Stimulated activated CD4-positive, alpha-beta T cell treated with anti-CD3 and anti-CD28 coated beads, TNF-alpha, amount 100 ng/mL, for 1 hour (primary cell): ENCODE data around the gene RAB29.

Source experiments
- DNase-seq, 3 donors: peaks; one replicate each; pipeline ENCODE4 v3.0.0-alpha.2; 2020; ENCODE audit warnings: low read depth in 3 of 3, low spot score in 1 of 3

RAB29 gene

GRCh38 chr1:205797168-205797567, 21.9 kb upstream of the RAB29 start:
- DNase-seq: no peak

- no peak for DNase-seq
Measured at GRCh38 chr1:205794011-205794730, 18.9 kb upstream of the RAB29 start.

GRCh38 chr1:205792961-205793673, 17.8 kb upstream of the RAB29 start:
- no peak for DNase-seq

GRCh38 chr1:205792481-205792881, 17.2 kb upstream of the RAB29 start:
- DNase-seq: no peak

- DNase-seq: peak in 1 of 3 donors; percentile 40
Measured at GRCh38 chr1:205791568-205792180, 16.4 kb upstream of the RAB29 start.

- DNase-seq: no peak
Measured at GRCh38 chr1:205787287-205787916, 12.1 kb upstream of the RAB29 start.

GRCh38 chr1:205786601-205787000, 11.3 kb upstream of the RAB29 start:
- no peak for DNase-seq

GRCh38 chr1:205785446-205785845, 10.2 kb upstream of the RAB29 start:
- no peak for DNase-seq

GRCh38 chr1:205783904-205784303, 8.6 kb upstream of the RAB29 start:
- DNase-seq: no peak

- DNase-seq: no peak
Measured at GRCh38 chr1:205783433-205783795, 8.1 kb upstream of the RAB29 start.

GRCh38 chr1:205782627-205783432, 7.5 kb upstream of the RAB29 start:
- no peak for DNase-seq

GRCh38 chr1:205780335-205780734, 5.1 kb upstream of the RAB29 start:
- DNase-seq: no peak

GRCh38 chr1:205777994-205778393, 2.7 kb upstream of the RAB29 start:
- no peak for DNase-seq

- no peak for DNase-seq
Measured at GRCh38 chr1:205775717-205776056, 405 bp upstream of the RAB29 start.

GRCh38 chr1:205774198-205775014, 876 bp downstream of the RAB29 start:
- no peak for DNase-seq

- DNase-seq: no peak
Measured at GRCh38 chr1:205772607-205773032, 2.7 kb downstream of the RAB29 start.

GRCh38 chr1:205770618-205771017, 4.7 kb downstream of the RAB29 start:
- no peak for DNase-seq

GRCh38 chr1:205769641-205770365, 5.5 kb downstream of the RAB29 start:
- no peak for DNase-seq

- DNase-seq: no peak
Measured at GRCh38 chr1:205767248-205767647, 8.0 kb downstream of the RAB29 start.

- DNase-seq: no peak
Measured at GRCh38 chr1:205766570-205766969, 8.7 kb downstream of the RAB29 start.
